ENCODE results near the gene HSPBP1. TPM values are rescaled to one million over a fixed set of nuclear protein-coding genes. Genes with fewer than 3 reads are reported as not detected.

The HSPBP1 gene
- total RNA-seq, 1 experiment from 2014 or later = 63.0 TPM

DNA sequence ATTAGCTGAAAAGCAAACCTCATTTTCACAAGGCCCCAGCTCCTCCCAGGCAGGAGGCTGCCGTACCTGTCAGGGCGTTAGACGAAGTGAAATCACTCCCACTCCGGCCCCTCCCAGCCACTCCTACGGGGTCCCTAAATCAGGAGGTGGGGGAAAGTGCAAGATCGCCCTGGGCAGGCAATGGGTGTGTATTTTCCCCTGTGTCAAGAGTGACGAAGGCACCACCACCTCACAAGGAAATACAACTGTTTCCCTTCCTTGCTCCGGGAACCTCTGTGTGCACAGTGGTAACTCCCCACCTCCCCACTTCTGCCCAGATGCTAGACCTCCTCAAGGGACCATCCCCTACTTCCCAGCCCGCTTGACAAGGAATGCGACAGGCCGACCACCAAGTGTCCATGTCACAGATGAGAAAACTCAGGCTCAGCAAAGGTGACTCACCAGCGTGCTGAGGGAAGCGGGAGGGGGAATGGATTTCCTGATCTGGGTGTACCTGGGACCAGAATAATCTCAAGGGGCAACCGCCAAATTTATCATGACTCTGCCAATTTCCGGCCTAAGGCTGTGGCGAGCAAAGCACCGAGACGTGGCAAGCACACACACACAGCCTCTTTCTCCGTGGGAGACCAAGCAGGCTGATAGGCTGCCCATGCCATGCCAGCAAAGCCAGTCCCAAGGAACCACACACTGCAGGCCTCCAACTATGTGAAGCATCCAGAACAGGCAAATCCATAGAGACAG lies 28.4 kb downstream of the HSPBP1 start:
- ATAC-seq = no peak
- Histone ChIP-seq H3K27ac (ENCODE audit: low read depth, low read length) (no peak overlapping the region), H3K9me3 (ENCODE audit: control insufficient read depth in 1 of 2, insufficient read depth in 1 of 2, low read depth in 1 of 2, low read length in 2 of 2) (no peaks in the 10 kb centered on the region), H3K9me2 (ENCODE audit: insufficient read depth) (no peaks in the 10 kb centered on the region), H3K4me3 (replicated peaks in 1 of 2; ENCODE audit: low read depth in 1 of 2, low read length in 2 of 2) (no peak overlapping the region), H3K36me3 (ENCODE audit: control insufficient read depth in 1 of 2, insufficient read depth in 2 of 2, low read length in 2 of 2) (peaks cover 4 to 9% of the 10 kb centered on the region in 2 experiments; a peak in 2 of 4 replicates), H3K9ac (ENCODE audit: low read length) (no peak overlapping the region), H2AFZ (ENCODE audit: low read depth, low read length, poor library complexity, severe bottlenecking) (no peak overlapping the region), H4K20me1 (ENCODE audit: insufficient read depth) (no peaks in the 10 kb centered on the region), H3K4me2 (ENCODE audit: low read length) (no peak overlapping the region), H3K79me2 (ENCODE audit: insufficient read depth, low read length) (peaks cover 99% of the 10 kb centered on the region), H3K4me1 (ENCODE audit: control insufficient read depth in 1 of 2, insufficient read depth in 2 of 2, low read length in 2 of 2) (peaks cover 0 to 12% of the 10 kb centered on the region in 2 experiments; a peak in 2 of 4 replicates), H3K27me3 (ENCODE audit: insufficient read depth, low read length) (no peaks in the 10 kb centered on the region)
- intact Hi-C loops (cut with micrococcal nuclease) = no loop called here
- ChIA-PET POLR2A (no interaction called here), RAD21 (ENCODE audit: low non-redundant PET in 1 of 2, low total read pairs in 2 of 2, uncharacterized antibody in 2 of 2, unreplicated experiment in 2 of 2) (no interaction called here), CTCF (no interaction called here)
- DNase-seq (ENCODE audit: low read depth, low spot score) = no peak
- no TSS peak for BruUV-seq (replicated peaks)
- TF ChIP-seq CTCF (IDR thresholded peaks at IDR 0.05 in 2 of 3, conservative IDR thresholded peaks at IDR 0.05 in 1 of 3; ENCODE audit: borderline replicate concordance in 1 of 3, insufficient read depth in 1 of 3, low read depth in 2 of 3, low read length in 2 of 3) (no peak), ZNF274 (IDR thresholded peaks at IDR 0.05; ENCODE audit: low read depth, low read length) (no peak), POLR2A (IDR thresholded peaks at IDR 0.05; ENCODE audit: borderline replicate concordance, extremely low read depth, insufficient read depth, insufficient read length) (no peak), EZH2phosphoT487 (IDR thresholded peaks at IDR 0.05; ENCODE audit: borderline replicate concordance) (no peak), CBX3 (IDR thresholded peaks at IDR 0.05; ENCODE audit: low read depth) (no peak), POLR2AphosphoS5 (IDR thresholded peaks at IDR 0.05; ENCODE audit: low read depth, low read length) (no peak), EZH2 (IDR thresholded peaks at IDR 0.05) (no peak), JUND (IDR thresholded peaks at IDR 0.05) (no peak), EGR1 (IDR thresholded peaks at IDR 0.05; ENCODE audit: low read depth) (no peak), FOSL1 (IDR thresholded peaks at IDR 0.05; ENCODE audit: low read depth) (no peak), CEBPB (IDR thresholded peaks at IDR 0.05; ENCODE audit: low read depth) (no peak), MAX (IDR thresholded peaks at IDR 0.05) (no peak), RAD21 (IDR thresholded peaks at IDR 0.05; ENCODE audit: low read depth) (no peak), SIN3A (IDR thresholded peaks at IDR 0.05; ENCODE audit: low read depth) (no peak), ELF1 (IDR thresholded peaks at IDR 0.05; ENCODE audit: borderline replicate concordance, low read depth) (no peak), ZBTB33 (IDR thresholded peaks at IDR 0.05; ENCODE audit: extremely low read depth, insufficient replicate concordance, low read length) (no peak)
